ENCODE measurements around the gene FIGLA.

DNA sequence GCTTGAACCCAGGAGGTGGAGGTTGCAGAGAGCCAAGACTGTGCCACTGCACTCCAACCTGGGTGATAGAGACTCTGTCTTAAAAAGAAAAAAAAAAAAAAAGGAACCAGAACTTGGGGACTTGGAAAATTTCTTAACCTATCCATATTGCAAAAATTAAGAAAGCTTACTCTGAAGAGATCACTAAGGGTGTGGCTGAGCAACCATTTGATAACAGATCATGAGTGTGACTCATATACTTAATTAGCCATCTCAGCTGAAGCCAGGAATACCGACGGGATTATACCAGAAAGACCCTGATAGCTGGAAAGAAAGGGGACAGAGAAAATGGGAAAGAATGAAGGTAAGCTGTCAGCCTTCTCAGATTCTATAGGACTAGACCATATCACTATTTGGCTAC lies 15.3 kb downstream of the FIGLA start:
- TF ChIP-seq STAT1 (IDR thresholded peaks at IDR 0.05; ENCODE audit: unreplicated experiment) (no peak), EZH2 (IDR thresholded peaks at IDR 0.05; ENCODE audit: low read depth, unreplicated experiment) (no peak), EZH2phosphoT487 (IDR thresholded peaks at IDR 0.05; ENCODE audit: unreplicated experiment) (no peak), NANOG (IDR thresholded peaks at IDR 0.05; ENCODE audit: borderline replicate concordance) (no peak), JUNB (IDR thresholded peaks at IDR 0.05; ENCODE audit: unreplicated experiment) (no peak), ZNF462 (CRISPR knock-in tag; IDR thresholded peaks at IDR 0.05) (no peak), POLR2AphosphoS5 (IDR thresholded peaks at IDR 0.05; ENCODE audit: low read depth) (no peak), CREB1 (CRISPR knock-in tag; IDR thresholded peaks at IDR 0.05; ENCODE audit: low read depth) (no peak), ZNF114 (CRISPR knock-in tag; IDR thresholded peaks at IDR 0.05) (no peak)
- TF ChIP-seq, protein P1, sequence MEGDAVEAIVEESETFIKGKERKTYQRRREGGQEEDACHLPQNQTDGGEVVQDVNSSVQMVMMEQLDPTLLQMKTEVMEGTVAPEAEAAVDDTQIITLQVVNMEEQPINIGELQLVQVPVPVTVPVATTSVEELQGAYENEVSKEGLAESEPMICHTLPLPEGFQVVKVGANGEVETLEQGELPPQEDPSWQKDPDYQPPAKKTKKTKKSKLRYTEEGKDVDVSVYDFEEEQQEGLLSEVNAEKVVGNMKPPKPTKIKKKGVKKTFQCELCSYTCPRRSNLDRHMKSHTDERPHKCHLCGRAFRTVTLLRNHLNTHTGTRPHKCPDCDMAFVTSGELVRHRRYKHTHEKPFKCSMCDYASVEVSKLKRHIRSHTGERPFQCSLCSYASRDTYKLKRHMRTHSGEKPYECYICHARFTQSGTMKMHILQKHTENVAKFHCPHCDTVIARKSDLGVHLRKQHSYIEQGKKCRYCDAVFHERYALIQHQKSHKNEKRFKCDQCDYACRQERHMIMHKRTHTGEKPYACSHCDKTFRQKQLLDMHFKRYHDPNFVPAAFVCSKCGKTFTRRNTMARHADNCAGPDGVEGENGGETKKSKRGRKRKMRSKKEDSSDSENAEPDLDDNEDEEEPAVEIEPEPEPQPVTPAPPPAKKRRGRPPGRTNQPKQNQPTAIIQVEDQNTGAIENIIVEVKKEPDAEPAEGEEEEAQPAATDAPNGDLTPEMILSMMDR (conservative IDR thresholded peaks at IDR 0.05; ENCODE audit: low read depth in 2 of 2), result no peak
- TF ChIP-seq, protein P2, sequence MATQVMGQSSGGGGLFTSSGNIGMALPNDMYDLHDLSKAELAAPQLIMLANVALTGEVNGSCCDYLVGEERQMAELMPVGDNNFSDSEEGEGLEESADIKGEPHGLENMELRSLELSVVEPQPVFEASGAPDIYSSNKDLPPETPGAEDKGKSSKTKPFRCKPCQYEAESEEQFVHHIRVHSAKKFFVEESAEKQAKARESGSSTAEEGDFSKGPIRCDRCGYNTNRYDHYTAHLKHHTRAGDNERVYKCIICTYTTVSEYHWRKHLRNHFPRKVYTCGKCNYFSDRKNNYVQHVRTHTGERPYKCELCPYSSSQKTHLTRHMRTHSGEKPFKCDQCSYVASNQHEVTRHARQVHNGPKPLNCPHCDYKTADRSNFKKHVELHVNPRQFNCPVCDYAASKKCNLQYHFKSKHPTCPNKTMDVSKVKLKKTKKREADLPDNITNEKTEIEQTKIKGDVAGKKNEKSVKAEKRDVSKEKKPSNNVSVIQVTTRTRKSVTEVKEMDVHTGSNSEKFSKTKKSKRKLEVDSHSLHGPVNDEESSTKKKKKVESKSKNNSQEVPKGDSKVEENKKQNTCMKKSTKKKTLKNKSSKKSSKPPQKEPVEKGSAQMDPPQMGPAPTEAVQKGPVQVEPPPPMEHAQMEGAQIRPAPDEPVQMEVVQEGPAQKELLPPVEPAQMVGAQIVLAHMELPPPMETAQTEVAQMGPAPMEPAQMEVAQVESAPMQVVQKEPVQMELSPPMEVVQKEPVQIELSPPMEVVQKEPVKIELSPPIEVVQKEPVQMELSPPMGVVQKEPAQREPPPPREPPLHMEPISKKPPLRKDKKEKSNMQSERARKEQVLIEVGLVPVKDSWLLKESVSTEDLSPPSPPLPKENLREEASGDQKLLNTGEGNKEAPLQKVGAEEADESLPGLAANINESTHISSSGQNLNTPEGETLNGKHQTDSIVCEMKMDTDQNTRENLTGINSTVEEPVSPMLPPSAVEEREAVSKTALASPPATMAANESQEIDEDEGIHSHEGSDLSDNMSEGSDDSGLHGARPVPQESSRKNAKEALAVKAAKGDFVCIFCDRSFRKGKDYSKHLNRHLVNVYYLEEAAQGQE (IDR thresholded peaks at IDR 0.05; ENCODE audit: unreplicated experiment), result no peak
- TF ChIP-seq, protein P3, sequence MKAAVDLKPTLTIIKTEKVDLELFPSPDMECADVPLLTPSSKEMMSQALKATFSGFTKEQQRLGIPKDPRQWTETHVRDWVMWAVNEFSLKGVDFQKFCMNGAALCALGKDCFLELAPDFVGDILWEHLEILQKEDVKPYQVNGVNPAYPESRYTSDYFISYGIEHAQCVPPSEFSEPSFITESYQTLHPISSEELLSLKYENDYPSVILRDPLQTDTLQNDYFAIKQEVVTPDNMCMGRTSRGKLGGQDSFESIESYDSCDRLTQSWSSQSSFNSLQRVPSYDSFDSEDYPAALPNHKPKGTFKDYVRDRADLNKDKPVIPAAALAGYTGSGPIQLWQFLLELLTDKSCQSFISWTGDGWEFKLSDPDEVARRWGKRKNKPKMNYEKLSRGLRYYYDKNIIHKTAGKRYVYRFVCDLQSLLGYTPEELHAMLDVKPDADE (IDR thresholded peaks at IDR 0.05), result no peak

Data from GM23338 (cell line).